ENCODE data around the gene FAM13A.
"Not testable (repeated sequence)": the region's sequence is repeated elsewhere in the genome, so short reads cannot be mapped to it uniquely, and the experiment has no call there.

FAM13A gene

GRCh38 chr4:88892646-88893045 is 164.3 kb downstream of the FAM13A start:
- no peak for DNase-seq

DNA sequence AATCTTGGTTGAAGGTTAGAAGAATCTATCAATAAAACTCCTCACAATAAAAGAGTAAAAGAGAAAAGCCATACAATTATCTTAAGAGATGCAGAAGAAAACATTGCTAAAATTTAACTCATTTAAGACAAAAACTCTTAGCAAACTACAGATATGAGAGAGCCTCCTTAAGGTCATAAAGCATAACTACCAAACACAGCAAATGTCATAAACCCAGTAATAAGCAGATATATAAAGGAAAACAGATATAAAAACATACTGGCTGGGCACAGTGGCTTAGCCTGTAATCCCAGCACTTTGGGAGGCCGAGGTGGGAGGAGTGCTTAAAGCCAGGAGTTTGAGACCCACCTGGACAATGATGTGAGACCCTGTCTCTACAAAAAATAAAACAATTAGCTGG is 165.3 kb downstream of the FAM13A start:
- DNase-seq: no peak

DNA sequence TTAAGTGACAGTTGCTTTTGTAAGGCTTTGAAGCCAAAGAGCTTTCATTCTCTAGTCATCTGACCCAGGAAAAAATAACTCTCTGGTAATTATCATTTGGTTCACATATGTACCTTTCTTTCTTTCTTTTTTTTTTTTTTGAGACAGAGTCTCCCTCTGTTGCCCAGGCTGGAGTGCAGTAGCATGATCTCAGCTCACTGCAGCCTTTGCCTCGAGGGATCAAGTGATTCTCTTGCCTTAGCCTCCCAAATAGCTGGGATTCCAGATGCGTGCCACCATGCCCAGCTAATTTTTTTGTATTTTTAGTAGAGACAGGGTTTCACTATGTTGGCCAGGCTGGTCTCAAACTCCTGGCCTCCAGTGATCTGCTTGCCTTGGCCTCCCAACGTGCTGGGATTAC is 169.6 kb downstream of the FAM13A start:
- DNase-seq: not testable (repeated sequence)

DNA sequence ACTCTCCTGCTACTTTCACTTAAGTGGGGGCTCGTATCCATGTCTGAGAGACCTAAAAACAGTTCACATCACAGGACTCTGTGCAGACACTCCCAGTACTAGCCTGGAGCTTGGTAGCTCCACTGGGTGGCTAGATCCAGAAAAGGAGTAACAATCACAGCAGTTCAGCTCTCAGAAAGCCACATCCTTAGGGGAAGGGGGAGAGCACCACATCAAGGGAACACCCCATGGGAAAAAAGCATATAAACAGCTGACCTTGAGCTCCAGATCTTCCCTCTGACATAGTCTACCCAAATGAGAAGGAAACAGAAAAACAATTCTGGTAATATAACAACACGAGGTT is 175.8 kb downstream of the FAM13A start:
- no peak for DNase-seq

DNA sequence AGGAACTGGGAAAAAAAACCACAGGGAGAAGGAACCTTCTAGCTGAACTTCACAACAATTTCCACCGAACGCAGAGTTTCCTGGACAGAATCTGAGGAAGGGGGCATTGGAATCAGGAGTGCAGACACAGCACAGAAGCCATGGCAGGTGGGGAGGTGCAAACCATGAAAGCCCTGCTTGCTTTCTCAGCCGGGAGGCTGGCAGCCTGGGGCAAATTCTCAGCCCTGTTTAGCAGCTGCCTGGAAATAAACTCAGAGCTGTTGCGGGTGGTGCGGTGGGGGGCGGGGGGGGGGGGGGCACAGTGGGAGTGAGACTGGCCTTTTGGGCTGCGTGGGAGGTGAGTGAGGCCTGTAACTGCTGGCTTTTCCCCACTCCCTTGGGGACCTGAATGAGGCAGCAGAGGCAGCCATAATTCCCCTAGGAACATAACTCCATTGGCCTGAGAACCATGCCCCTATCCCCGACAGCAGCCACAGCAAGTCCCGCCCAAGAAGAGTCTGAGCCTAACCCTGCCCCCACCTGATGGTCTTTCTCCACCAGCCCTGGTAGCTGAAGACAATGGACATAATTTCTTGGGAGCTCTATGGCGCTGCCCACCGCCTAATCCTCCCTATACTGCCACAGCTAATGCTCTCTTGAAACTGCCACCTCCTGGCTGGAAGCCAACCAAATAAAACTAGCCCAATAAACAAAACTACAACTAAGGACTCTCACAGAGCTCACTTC is 176.3 kb downstream of the FAM13A start:
- DNase-seq: no peak

- DNase-seq: no peak
Observed at GRCh38 chr4:88879991-88880390, 177.0 kb downstream of the FAM13A start.

GRCh38 chr4:88878642-88879041 is 178.3 kb downstream of the FAM13A start:
- no peak for DNase-seq

DNA sequence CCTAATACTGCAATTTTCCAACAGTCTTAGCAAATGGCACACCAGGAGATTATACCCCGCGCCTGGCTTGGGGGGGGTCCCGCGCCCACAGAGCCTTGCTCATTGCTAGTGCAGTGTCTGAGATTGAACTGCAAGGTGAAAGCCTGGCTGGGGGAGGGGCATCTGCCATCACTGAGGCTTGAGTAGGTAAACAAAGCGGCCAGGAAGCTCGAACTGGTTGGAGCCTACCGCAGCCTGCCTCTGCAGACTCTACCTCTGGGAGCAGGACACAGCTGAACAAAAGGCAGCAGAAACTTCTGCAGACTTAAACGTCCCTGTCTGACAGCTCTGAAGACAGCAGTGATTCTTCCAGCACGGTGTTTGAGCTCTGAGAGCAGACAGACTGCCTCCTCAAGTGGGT is 186.6 kb downstream of the FAM13A start:
- no peak for DNase-seq

DNA sequence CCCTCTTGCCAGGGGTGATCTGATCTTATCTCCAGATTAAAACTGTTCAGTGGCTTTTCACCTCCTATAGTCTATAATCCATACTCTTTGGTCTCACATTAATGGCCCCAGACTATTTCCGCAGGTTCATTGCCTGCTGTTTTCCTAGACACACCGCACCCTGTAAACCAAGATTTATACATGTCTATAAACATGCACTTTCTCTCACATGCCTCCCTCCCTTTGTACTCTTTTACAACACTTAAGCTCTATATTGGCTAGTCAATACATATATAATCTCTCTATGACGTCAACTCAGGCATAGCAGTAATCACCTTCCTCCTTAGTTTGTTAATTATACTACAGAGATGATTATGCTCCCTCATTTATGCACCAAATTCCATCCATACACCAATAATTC is 188.5 kb downstream of the FAM13A start:
- DNase-seq: no peak

GRCh38 chr4:88866862-88867550 is 190.0 kb downstream of the FAM13A start:
- DNase-seq: no peak

- DNase-seq: no peak
Observed at GRCh38 chr4:88865466-88865865, 191.5 kb downstream of the FAM13A start.

DNA sequence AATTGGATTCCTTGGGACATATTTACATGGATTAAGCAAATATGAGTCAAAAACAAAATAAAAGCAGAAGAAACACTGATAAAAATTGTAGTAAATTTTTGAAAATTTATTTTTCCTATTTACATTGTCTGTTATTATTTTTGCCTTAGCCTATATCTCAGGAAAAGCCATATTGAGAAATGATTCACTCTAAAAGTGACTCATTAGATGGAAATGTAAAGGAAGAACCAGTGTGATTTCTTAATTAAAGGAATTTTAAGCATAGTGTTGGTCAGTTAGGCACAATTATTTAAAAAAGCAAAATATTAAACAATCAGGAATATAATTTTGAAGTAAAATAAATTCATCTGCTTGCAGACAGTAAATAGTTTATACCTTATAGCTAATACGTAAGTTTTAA is 191.9 kb downstream of the FAM13A start:
- DNase-seq: no peak

DNA sequence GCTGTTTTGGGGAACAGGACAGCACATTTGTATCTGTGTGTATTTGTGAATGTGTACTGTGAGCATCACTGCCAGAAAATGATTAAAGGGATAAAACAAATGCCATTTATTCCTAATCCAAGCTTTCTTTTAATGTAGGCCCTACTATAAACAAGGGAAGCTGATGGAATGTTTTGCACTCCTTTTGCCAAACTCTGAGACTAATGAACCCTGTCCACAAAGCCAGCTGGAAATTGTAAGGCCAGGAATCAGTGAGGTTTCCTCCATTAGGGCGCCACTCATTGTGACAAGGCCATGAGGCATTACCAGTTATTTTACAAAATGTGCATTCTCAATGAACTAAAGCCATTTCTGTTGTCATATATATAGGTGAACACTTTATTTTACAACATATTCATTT is 196.4 kb downstream of the FAM13A start:
- no peak for DNase-seq

DNA sequence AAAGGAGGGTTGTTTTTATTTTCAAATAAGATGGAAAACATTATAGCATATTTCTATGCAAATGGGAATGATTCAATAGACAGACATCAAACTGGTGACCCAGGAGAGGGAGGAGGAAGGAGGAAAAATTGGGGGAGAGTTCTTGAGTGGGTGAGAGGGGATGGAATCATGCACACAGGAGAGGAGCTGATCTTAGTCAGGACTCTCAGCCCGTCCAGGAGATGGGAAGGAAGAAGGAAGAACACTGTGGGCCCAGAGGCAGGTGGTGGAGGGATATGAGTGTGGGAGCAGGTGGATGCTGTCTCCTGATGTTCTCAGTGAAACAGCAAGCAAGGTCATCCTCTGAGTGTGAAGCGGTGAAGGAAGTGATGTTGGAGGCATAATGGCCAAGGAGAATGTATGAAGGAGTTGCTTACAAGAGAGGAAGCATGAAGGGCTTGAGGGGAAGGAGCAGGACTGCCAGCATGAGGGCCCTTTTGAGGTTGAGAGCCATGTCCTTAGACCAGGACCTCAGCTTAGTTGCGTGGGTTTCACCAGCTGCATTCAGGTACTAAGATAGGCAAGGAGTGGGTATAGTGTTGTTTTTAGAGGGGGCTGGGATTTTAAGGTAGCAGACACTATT is 197.7 kb downstream of the FAM13A start:
- DNase-seq: no peak

GRCh38 chr4:88858752-88859151 is 198.2 kb downstream of the FAM13A start:
- no peak for DNase-seq

DNA sequence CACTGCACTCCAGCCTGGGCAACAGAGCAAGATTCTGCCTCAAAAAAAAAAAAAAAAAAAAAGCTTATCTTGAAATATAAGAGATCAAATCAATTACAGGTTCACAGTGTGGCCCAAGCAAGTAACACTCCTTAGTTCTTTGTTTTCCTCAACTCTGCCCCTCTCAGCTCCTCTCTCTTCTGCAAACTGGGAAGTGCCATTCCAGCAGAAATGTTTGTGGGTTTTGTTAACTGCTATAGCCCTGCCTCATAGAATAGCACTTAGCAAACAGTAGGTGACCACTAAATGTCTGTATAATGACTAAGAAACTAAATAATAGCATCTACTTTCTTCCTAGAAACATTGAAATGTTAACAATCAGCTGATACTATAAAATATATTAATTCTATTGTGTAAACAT is 199.4 kb downstream of the FAM13A start:
- no peak for DNase-seq

DNA sequence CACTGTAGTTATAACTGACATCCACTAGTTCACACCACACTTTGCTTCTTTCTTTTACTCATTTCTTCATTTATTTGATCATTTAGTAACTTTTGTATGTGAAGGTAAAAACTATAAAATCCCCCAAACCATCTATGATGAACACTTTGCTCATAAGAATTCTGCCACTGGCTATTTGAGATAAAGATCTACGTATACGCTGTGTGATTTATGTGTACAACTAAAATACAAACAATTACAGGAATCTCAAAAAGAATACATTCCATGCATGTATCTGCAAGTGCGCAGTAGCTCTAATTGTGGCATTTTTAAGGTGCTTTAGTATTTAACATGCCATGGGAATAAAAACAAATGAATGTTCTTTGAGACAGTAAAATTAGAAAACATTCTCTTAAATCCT is 202.5 kb downstream of the FAM13A start:
- no peak for DNase-seq

GRCh38 chr4:88853583-88853982 is 203.4 kb downstream of the FAM13A start:
- not testable (repeated sequence) for DNase-seq

GRCh38 chr4:88846206-88846790 is 210.7 kb downstream of the FAM13A start:
- no peak for DNase-seq

- DNase-seq: no peak
Observed at GRCh38 chr4:88843067-88843685, 213.8 kb downstream of the FAM13A start.

DNA sequence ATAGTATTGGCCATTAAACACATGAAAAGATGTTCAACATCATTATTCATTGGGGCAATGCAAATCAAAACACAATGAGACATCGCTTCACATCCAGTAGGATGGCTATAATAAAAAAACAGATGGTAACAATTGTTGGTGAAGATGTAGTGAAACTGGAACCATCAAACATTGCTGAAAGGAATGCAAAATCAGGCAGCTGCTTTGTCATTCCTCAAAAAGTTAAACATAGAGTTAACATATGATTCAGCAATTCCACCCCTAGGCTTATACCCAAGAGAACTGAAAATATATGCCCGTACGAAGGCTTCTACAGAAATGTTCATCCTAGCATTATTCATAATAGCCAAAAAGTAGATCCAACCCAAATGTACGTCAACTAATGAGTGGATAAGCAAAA is 215.3 kb downstream of the FAM13A start:
- no peak for DNase-seq

GRCh38 chr4:88836216-88836615 is 220.8 kb downstream of the FAM13A start:
- DNase-seq: no peak

- no peak for DNase-seq
Observed at GRCh38 chr4:88831031-88831430, 226.0 kb downstream of the FAM13A start.

Data from T-helper 2 cell (primary cell).